OCI-LY3 (cell line): Measurements from ENCODE around the gene TRH.

Experiments used
- EZH2phosphoT487 ChIP-seq: fragments of 200-600 bp; shearing (Covaris generic); IDR thresholded peaks from 2 replicates; pipeline ENCODE4 v1.6.1; 2018; ENCODE audit warnings: antibody characterized with exemption, mixed run types, low read depth
- TF ChIP-seq, protein P1 (sequence below): fragments of 200-600, 300-600 bp; sonication (generic); IDR thresholded peaks from 2 replicates; pipeline ENCODE4 v1.5.1; 2014; ENCODE audit warnings: antibody characterized with exemption, low read length, low read depth

DNA sequence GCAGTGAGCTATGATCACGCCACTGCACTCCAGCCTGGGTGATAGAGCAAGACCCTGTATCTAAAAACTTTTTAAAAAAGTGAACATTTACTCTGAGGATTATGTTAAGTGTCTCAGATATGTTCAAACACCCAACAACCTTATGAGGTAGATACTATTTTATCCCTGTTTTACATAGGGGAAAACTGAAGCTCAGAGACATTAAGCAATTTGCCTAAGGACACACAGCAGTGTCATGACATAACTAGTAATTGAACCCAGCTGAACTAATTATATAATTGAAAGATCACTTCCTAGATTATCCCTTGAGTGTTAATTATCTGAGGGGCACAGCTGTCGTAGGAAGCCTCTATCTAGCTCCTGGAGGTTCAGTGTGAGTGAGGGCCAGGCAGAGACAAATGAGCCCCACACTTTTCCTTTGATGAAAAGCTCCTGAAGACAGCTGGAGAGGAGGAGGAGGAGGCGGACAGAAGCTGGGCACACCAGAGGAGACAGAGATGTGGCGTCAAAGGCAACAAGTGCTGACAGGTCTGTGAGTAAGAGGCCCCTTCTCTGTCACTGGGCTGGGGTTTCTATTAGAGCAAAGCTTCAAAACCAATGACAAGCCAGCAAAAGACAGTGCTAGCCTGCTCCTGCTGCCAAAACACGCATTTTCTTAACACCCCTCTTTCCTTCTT, 20.5 kb downstream of the TRH start:
- TF ChIP-seq, protein P1, sequence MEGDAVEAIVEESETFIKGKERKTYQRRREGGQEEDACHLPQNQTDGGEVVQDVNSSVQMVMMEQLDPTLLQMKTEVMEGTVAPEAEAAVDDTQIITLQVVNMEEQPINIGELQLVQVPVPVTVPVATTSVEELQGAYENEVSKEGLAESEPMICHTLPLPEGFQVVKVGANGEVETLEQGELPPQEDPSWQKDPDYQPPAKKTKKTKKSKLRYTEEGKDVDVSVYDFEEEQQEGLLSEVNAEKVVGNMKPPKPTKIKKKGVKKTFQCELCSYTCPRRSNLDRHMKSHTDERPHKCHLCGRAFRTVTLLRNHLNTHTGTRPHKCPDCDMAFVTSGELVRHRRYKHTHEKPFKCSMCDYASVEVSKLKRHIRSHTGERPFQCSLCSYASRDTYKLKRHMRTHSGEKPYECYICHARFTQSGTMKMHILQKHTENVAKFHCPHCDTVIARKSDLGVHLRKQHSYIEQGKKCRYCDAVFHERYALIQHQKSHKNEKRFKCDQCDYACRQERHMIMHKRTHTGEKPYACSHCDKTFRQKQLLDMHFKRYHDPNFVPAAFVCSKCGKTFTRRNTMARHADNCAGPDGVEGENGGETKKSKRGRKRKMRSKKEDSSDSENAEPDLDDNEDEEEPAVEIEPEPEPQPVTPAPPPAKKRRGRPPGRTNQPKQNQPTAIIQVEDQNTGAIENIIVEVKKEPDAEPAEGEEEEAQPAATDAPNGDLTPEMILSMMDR, result no peak
- no peak for TF ChIP-seq EZH2phosphoT487
